Activated CD4-positive, alpha-beta T cell treated with anti-CD3 and anti-CD28 coated beads, Interleukin-2, Interleukin-4, amounts not matched to agents 100 ng/mL and 50 ng/mL, durations not matched to agents 16 hours and 8 hours (primary cell): ENCODE data around the gene ZNF628.
A peak's percentile ranks its signal among the peaks of the same experiment; 100 is the strongest.
"Not testable (repeated sequence)": the region's sequence is repeated elsewhere in the genome, so short reads cannot be mapped to it uniquely, and the experiment has no call there.

Source experiments
- DNase-seq: peaks from one replicate; pipeline ENCODE4 v3.0.0-alpha.2; 2020; ENCODE audit warnings: low spot score

ZNF628 gene

GRCh38 chr19:55476100-55476775 is at the start of gene ZNF628:
ZNF628 (plus strand) TSS chr19:55476617; CDS start chr19:55479911, 3,294 bp downstream.
- DNase-seq, result peak; percentile 98

- no peak for DNase-seq
These were observed 45.2 kb upstream of the ZNF628 start for GRCh38 chr19:55431183-55431582.

- no peak for DNase-seq
These were observed 44.0 kb upstream of the ZNF628 start for GRCh38 chr19:55432241-55432959.

DNA sequence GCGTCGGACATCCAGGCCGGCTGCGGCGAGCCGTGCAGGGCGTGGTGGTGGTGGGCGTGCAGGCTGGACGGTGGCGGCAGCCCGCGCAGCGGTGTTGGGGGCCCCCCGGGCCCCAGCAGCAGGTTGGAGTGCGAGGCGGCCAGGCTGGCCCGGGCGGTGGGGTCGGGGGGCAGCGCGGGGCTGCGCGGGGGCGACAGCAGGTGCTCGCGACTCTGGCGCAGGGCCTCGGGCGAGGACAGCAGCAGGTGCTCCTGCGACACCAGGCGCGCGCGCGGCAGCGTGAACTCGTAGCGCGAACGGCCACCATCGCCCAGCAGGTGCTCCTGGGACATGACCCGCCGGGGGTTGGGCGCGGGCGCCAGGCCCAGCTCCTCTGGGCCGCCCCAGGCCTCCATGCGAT is 43.1 kb upstream of the ZNF628 start:
- no peak for DNase-seq

- DNase-seq, result no peak
These were observed 42.0 kb upstream of the ZNF628 start for GRCh38 chr19:55434356-55434919.

DNA sequence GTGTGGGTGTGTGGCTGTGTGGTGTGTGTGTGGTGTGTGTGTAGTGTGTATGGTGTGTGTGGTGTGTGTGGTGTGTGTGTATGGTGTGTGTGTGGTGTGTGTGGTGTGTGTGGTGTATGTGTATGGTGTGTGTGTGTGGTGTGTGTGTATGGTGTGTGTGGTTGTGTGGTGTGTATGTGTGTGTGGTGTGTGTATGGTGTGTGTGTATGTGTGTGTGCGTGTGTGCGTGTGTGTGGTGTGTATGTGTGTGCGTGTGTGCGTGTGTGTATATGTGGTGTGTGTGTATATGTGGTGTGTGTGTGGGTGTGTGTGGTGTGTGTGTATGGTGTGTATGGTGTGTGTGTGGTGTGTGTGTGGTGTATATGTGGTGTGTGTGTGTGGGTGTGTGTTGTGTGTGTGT is 41.4 kb upstream of the ZNF628 start:
- no peak for DNase-seq

DNA sequence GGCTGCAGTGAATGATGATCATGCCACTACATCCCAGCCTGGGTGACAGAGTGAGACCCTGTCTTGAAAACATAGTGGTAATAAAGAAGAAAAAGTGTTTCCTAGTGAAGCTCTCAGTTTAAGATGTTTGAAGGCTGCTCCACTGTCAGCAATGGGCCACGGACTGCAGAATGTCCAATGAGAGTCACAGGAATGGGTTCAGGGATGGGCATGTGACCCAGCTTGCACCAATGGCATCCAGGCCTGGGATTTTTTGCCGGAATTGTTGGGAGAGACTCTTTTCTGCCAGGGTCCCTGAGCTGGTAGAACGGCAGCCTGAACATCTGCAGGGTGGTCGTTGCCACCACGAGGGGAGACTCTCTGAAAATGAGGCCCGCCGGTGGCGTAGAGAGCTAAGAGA is 39.6 kb upstream of the ZNF628 start:
- no peak for DNase-seq

DNA sequence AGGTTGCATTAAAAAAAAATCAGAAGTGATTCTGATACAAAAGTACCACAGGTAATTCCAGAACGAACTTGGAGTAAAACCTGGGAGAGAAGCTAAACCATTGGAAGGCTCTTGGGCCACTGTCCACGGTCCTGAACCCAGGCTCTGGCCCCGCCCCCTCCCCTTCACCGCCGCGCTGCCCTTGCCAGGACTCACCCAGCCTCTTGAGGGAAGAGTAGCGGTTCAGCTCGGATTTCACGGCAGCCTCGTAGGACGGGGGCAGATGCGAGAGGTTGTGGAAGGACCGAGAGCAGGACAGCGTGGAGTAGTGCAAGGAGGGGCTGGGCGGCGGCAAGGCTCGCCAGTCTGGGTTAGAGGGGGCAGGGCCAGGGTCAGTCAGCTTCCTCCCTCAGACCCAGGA is 39.0 kb upstream of the ZNF628 start:
- no peak for DNase-seq

DNA sequence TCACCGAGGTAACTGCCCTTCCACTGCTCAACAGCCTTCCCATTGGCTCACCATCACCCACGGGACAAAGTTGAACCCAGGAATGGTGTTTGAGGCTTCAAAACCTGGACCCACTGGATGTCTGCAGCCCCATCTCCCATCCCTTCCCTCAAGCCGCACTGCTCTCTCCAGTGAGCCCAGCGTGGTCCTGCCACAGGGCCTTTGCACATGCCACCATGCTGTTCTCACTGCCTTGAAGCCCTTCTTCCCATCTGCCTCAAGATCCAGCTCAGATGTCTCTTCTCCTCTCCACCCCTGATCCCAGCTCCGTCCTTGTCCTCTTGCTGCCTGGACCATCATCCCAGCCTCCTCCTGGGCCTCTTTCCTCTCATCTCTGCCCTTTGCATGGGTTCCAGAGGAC is 37.4 kb upstream of the ZNF628 start:
- no peak for DNase-seq

DNA sequence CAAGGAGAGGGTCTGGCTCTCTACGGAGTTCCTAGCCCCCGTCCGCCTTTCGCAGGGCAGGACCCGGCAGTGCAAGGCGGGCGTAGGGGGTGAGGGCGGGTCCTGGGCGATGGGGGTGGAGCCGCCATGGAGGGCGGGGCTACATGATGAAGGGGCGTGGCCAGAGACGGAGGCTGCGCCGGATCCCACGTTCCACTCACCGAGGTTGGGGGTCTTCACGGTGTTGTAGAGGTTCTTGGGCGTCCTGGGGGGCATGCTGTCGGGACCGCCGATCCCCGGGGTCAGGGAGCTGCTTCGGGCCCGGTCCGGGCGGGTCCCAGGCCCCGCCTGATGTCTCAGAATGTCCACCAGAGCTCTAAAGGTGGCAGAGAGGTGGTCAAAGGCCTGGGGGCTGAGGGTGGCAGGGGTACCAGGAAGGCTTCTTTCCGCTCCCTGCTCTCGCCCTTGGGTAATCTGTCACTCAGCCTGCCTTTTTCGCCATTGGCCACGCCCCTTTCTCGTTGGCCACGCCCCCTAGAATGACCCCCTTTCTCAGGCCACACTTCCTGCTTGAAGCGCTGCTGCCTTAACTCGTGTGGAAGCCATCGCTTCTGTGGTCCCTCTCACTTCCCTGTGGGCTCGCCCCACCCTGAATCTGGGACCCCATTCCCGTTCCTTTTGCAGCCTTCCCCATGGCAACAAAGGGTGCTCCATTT is 35.9 kb upstream of the ZNF628 start:
- no peak for DNase-seq

DNA sequence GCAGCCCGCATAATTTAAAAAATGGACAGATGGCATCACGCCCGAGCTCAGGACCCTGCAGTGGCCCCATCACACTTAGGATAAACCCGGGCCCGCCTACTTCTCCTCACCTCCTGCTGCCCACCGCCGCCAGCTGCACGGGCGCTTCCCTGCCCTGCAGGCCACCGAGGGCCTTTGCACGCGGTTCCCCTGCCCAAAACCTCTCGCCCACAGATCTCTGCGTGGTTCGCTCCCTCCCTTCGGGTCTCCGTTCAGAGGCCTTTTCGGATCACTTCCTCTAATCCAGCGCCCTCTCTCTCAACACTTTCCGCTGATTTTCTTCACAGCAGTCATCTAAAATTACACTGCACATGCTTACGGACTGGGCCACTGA is 35.1 kb upstream of the ZNF628 start:
- DNase-seq, result no peak

GRCh38 chr19:55441692-55442321 is 34.6 kb upstream of the ZNF628 start:
- DNase-seq, result no peak

GRCh38 chr19:55442372-55442961 is 34.0 kb upstream of the ZNF628 start:
- DNase-seq, result no peak

- DNase-seq, result no peak
These were observed 33.2 kb upstream of the ZNF628 start, which contains the start of gene SHISA7 for GRCh38 chr19:55443045-55443823. SHISA7 (minus strand) TSS chr19:55443300; CDS start chr19:55442863, 437 bp downstream.

GRCh38 chr19:55443824-55444480 is 32.5 kb upstream of the ZNF628 start:
- no peak for DNase-seq

- no peak for DNase-seq
These were observed 31.8 kb upstream of the ZNF628 start for GRCh38 chr19:55444646-55445045.

GRCh38 chr19:55446060-55446459 is 30.4 kb upstream of the ZNF628 start:
- no peak for DNase-seq

GRCh38 chr19:55447421-55448174 is 28.8 kb upstream of the ZNF628 start:
- no peak for DNase-seq

- not testable (repeated sequence) for DNase-seq
These were observed 28.3 kb upstream of the ZNF628 start for GRCh38 chr19:55448175-55448490.

DNA sequence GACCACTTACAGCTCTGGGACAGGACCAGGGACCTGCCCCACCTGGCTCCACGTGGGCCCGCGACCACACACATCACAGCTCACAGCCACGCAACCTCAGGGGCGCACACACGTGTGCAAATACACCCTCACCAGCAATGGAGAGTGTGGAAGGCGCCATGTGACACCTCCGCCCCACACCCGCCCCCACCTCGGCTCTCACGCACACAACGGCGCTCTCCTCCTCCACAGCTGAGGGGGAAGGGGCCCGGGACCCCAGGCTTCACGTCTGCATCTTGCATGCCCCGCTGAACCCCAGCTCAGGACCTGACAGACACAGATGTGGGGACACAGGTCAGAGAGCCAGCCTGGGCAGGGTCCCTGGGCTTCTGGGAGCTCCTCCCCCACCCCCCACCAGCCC is 26.9 kb upstream of the ZNF628 start:
- DNase-seq, result no peak
